ENCODE data around the gene KCNH8.
"Not testable (repeated sequence)": the region's sequence is repeated elsewhere in the genome, so short reads cannot be mapped to it uniquely, and the experiment has no call there.

Gene KCNH8

GRCh38 chr3:19233882-19234784 is 85.8 kb downstream of the KCNH8 start:
- not testable (repeated sequence) for DNase-seq (ENCODE audit: extremely low spot score, insufficient read length, low read depth); FAIRE-seq

- FAIRE-seq: no peak
- DNase-seq (ENCODE audit: extremely low spot score, insufficient read length, low read depth): no peak
Observed at GRCh38 chr3:19248143-19248542, 99.8 kb downstream of the KCNH8 start.

GRCh38 chr3:19248767-19249166 is 100.5 kb downstream of the KCNH8 start:
- FAIRE-seq (no peak), DNase-seq (ENCODE audit: extremely low spot score, insufficient read length, low read depth) (no peak)

- FAIRE-seq (no peak), DNase-seq (ENCODE audit: extremely low spot score, insufficient read length, low read depth) (no peak)
Observed at GRCh38 chr3:19250959-19251610, 102.8 kb downstream of the KCNH8 start.

- DNase-seq (ENCODE audit: extremely low spot score, insufficient read length, low read depth) (no peak), FAIRE-seq (no peak)
Observed at GRCh38 chr3:19254189-19254588, 105.9 kb downstream of the KCNH8 start.

GRCh38 chr3:19254784-19255338 is 106.6 kb downstream of the KCNH8 start:
- DNase-seq (ENCODE audit: extremely low spot score, insufficient read length, low read depth): no peak

GRCh38 chr3:19256313-19256712 is 108.0 kb downstream of the KCNH8 start:
- no peak for DNase-seq (ENCODE audit: extremely low spot score, insufficient read length, low read depth)
- no peak for FAIRE-seq

More at GRCh38 chr3:19254784-19255338, 106.6 kb downstream of the KCNH8 start:
- FAIRE-seq: no peak

- DNase-seq (ENCODE audit: extremely low spot score, insufficient read length, low read depth) (no peak), FAIRE-seq (no peak)
Observed at GRCh38 chr3:19263606-19264005, 115.3 kb downstream of the KCNH8 start.

- FAIRE-seq (no peak), DNase-seq (ENCODE audit: extremely low spot score, insufficient read length, low read depth) (no peak)
Observed at GRCh38 chr3:19264424-19264823, 116.1 kb downstream of the KCNH8 start.

- FAIRE-seq (no peak), DNase-seq (ENCODE audit: extremely low spot score, insufficient read length, low read depth) (no peak)
Observed at GRCh38 chr3:19267040-19267439, 118.7 kb downstream of the KCNH8 start.

- DNase-seq (ENCODE audit: extremely low spot score, insufficient read length, low read depth): no peak
- FAIRE-seq: no peak
Observed at GRCh38 chr3:19270481-19270880, 122.2 kb downstream of the KCNH8 start.

GRCh38 chr3:19272296-19272695 is 124.0 kb downstream of the KCNH8 start:
- no peak for FAIRE-seq

GRCh38 chr3:19273091-19273490 is 124.8 kb downstream of the KCNH8 start:
- no peak for FAIRE-seq
- DNase-seq (ENCODE audit: extremely low spot score, insufficient read length, low read depth): no peak

More at GRCh38 chr3:19272296-19272695, 124.0 kb downstream of the KCNH8 start:
- no peak for DNase-seq (ENCODE audit: extremely low spot score, insufficient read length, low read depth)

- FAIRE-seq (no peak), DNase-seq (ENCODE audit: extremely low spot score, insufficient read length, low read depth) (no peak)
Observed at GRCh38 chr3:19274576-19274975, 126.3 kb downstream of the KCNH8 start.

- FAIRE-seq (no peak), DNase-seq (ENCODE audit: extremely low spot score, insufficient read length, low read depth) (no peak)
Observed at GRCh38 chr3:19284974-19285373, 136.7 kb downstream of the KCNH8 start.

- FAIRE-seq (no peak), DNase-seq (ENCODE audit: extremely low spot score, insufficient read length, low read depth) (no peak)
Observed at GRCh38 chr3:19293295-19293694, 145.0 kb downstream of the KCNH8 start.

GRCh38 chr3:19295208-19295607 is 146.9 kb downstream of the KCNH8 start:
- FAIRE-seq: no peak
- no peak for DNase-seq (ENCODE audit: extremely low spot score, insufficient read length, low read depth)

GRCh38 chr3:19331931-19332330 is 183.6 kb downstream of the KCNH8 start:
- no peak for DNase-seq (ENCODE audit: extremely low spot score, insufficient read length, low read depth)
- no peak for FAIRE-seq

GRCh38 chr3:19334120-19334519 is 185.8 kb downstream of the KCNH8 start:
- FAIRE-seq (no peak), DNase-seq (ENCODE audit: extremely low spot score, insufficient read length, low read depth) (no peak)

GRCh38 chr3:19338769-19339168 is 190.5 kb downstream of the KCNH8 start:
- DNase-seq (ENCODE audit: extremely low spot score, insufficient read length, low read depth) (no peak), FAIRE-seq (no peak)

GRCh38 chr3:19342389-19342788 is 194.1 kb downstream of the KCNH8 start:
- DNase-seq (ENCODE audit: extremely low spot score, insufficient read length, low read depth): no peak
- no peak for FAIRE-seq
